Measurements from ENCODE around the gene OR52L1. TPM values are rescaled to one million over a fixed set of nuclear protein-coding genes. Genes with fewer than 3 reads are reported as not detected.
"Not testable (repeated sequence)": the region's sequence is repeated elsewhere in the genome, so short reads cannot be mapped to it uniquely, and the experiment has no call there.

The OR52L1 gene
- polyA plus RNA-seq, 3 donors, result not detected

GRCh38 chr11:5966958-5967357 lies 19.8 kb downstream of the OR52L1 start:
- intact Hi-C loops (cut with micrococcal nuclease), result no loop called here
- Mint-ChIP-seq H3K4me3 (no peak overlapping the region), H3K9me3 (peaks cover 8 to 24% (median 15%) of the 10 kb centered on the region in 7 donors), H3K27ac (no peak overlapping the region), H3K27me3 (ENCODE audit: low read depth in 3 of 3) (peaks cover 3 to 7% (median 3%) of the 10 kb centered on the region in 3 donors), H3K36me3 (no peaks in the 10 kb centered on the region), H3K4me1 (no peaks in the 10 kb centered on the region)
- Histone ChIP-seq H2AFZ (ENCODE audit: insufficient read depth, low read depth, low read length, poor library complexity, severe bottlenecking) (no peak overlapping the region), H3K36me3 (replicated peaks in 1 of 2; ENCODE audit: control insufficient read depth in 1 of 2, insufficient read depth in 2 of 2, low read length in 2 of 2) (no peaks in the 10 kb centered on the region), H3K9me3 (replicated peaks in 1 of 2; ENCODE audit: control insufficient read depth in 1 of 2, insufficient read depth in 1 of 2, low read length in 2 of 2) (peaks cover 5 to 7% of the 10 kb centered on the region in 2 donors), H3K27ac (ENCODE audit: low read depth in 1 of 2, low read length in 2 of 2) (no peak overlapping the region), H3K9ac (ENCODE audit: insufficient read depth, low read length, poor library complexity, severe bottlenecking) (no peak overlapping the region), H3K4me2 (replicated peaks; ENCODE audit: extremely low read depth, low read length, poor library complexity, severe bottlenecking) (no peak overlapping the region), H3K79me2 (ENCODE audit: insufficient read depth, low read length) (no peaks in the 10 kb centered on the region), H3K4me1 (ENCODE audit: control insufficient read depth in 1 of 2, insufficient read depth in 2 of 2, low read length in 2 of 2) (no peaks in the 10 kb centered on the region), H3K4me3 (replicated peaks in 1 of 3; ENCODE audit: low read depth in 2 of 3, low read length in 3 of 3) (no peak overlapping the region), H4K20me1 (ENCODE audit: insufficient read depth, low read length) (no peaks in the 10 kb centered on the region), H3K27me3 (ENCODE audit: control insufficient read depth in 2 of 2, insufficient read depth in 2 of 2, low read length in 2 of 2) (peaks cover 0 to 2% of the 10 kb centered on the region in 2 donors)
- no peak for DNase-seq
- TF ChIP-seq CTCF (IDR thresholded peaks at IDR 0.05), result no peak
- WGBS (ENCODE audit: insufficient coverage), result 100% methylated on average over 1 of the region's 2 CpGs

GRCh38 chr11:5960704-5961320 lies 26.0 kb downstream of the OR52L1 start:
- H2AFZ ChIP-seq (ENCODE audit: insufficient read depth, low read depth, low read length, poor library complexity, severe bottlenecking); H3K27ac ChIP-seq (ENCODE audit: low read depth in 1 of 2, low read length in 2 of 2); H3K4me2 ChIP-seq (replicated peaks; ENCODE audit: extremely low read depth, low read length, poor library complexity, severe bottlenecking); H3K4me3 Mint-ChIP-seq; H3K27me3 ChIP-seq (ENCODE audit: control insufficient read depth in 2 of 2, insufficient read depth in 2 of 2, low read length in 2 of 2); H3K27me3 Mint-ChIP-seq (ENCODE audit: low read depth in 3 of 3); H3K4me1 ChIP-seq (ENCODE audit: control insufficient read depth in 1 of 2, insufficient read depth in 2 of 2, low read length in 2 of 2); H3K36me3 Mint-ChIP-seq; intact Hi-C loops (cut with micrococcal nuclease); H3K9ac ChIP-seq (ENCODE audit: insufficient read depth, low read length, poor library complexity, severe bottlenecking); H4K20me1 ChIP-seq (ENCODE audit: insufficient read depth, low read length); H3K4me1 Mint-ChIP-seq; H3K27ac Mint-ChIP-seq; H3K36me3 ChIP-seq (replicated peaks in 1 of 2; ENCODE audit: control insufficient read depth in 1 of 2, insufficient read depth in 2 of 2, low read length in 2 of 2); H3K79me2 ChIP-seq (ENCODE audit: insufficient read depth, low read length); H3K4me3 ChIP-seq (replicated peaks in 1 of 3; ENCODE audit: low read depth in 2 of 3, low read length in 3 of 3); DNase-seq: not testable (repeated sequence)
- peaks cover 15 to 33% (median 27%) of the 10 kb centered on the region in 7 donors for H3K9me3 Mint-ChIP-seq
- WGBS (ENCODE audit: insufficient coverage), result 99% methylated on average over 19 of the region's 40 CpGs
- H3K9me3 ChIP-seq (replicated peaks in 1 of 2; ENCODE audit: control insufficient read depth in 1 of 2, insufficient read depth in 1 of 2, low read length in 2 of 2), result peaks cover 7 to 15% of the 10 kb centered on the region in 2 donors
